ENCODE results near the gene LORICRIN.

DNA sequence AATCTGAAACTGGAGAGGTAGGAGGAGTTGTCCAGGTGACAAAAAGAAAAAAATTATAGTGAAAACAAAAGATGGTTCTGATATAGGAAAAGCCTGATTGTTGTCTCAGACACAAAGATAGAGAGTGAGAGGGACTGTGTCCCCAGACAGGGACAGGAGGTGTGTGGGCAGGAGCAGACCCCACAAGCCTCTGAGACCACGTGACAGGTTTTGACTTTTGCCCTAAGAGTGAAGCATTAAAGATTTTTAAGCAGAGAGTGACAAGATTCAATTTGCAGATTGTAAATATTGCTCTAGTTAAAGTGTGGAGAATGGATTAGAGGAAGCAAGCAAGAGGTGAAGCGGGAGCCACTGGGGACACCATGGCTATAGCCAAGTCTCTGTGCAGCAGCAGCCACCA, 31.7 kb upstream of the LORICRIN start:
- TF ChIP-seq, protein P1, sequence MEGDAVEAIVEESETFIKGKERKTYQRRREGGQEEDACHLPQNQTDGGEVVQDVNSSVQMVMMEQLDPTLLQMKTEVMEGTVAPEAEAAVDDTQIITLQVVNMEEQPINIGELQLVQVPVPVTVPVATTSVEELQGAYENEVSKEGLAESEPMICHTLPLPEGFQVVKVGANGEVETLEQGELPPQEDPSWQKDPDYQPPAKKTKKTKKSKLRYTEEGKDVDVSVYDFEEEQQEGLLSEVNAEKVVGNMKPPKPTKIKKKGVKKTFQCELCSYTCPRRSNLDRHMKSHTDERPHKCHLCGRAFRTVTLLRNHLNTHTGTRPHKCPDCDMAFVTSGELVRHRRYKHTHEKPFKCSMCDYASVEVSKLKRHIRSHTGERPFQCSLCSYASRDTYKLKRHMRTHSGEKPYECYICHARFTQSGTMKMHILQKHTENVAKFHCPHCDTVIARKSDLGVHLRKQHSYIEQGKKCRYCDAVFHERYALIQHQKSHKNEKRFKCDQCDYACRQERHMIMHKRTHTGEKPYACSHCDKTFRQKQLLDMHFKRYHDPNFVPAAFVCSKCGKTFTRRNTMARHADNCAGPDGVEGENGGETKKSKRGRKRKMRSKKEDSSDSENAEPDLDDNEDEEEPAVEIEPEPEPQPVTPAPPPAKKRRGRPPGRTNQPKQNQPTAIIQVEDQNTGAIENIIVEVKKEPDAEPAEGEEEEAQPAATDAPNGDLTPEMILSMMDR (IDR thresholded peaks at IDR 0.05), result no peak
- no peak for TF ChIP-seq SIN3A (IDR thresholded peaks at IDR 0.05; ENCODE audit: borderline replicate concordance, insufficient read depth, low read depth, low read length)
- no peak for TF ChIP-seq TCF7L2 (IDR thresholded peaks at IDR 0.05; ENCODE audit: low read depth, low read length)

Measured in Panc1 (cell line).